OCI-LY7 (cell line): Measurements from ENCODE around the gene FAM222A. TPM values are rescaled to one million over a fixed set of nuclear protein-coding genes. Genes with fewer than 3 reads are reported as not detected.
"Not testable (repeated sequence)": the region's sequence is repeated elsewhere in the genome, so short reads cannot be mapped to it uniquely, and the experiment has no call there.

ENCODE experiments used
- BruUV-seq: library from RNA; stranded (reverse); fragments of 400-500 nt; replicated peaks from 2 replicates; lab custom pipeline; 2021; lab: Mats Ljungman, UMichigan
- CTCF ChIA-PET: fragments of 300-600 bp; sonication (Branson Sonifier 250); formaldehyde crosslinking; loops from one replicate; lab custom pipeline; 2022; ENCODE audit warnings: antibody characterized with exemption; ENCODE audit not compliant: unreplicated experiment; lab: Charles Lee
- POLR2A ChIA-PET: fragments of 300-600 bp; sonication (Branson Sonifier 250); formaldehyde crosslinking; loops from one replicate; lab custom pipeline; 2022; ENCODE audit warnings: antibody characterized with exemption; lab: Charles Lee
- DNase-seq: peaks from one replicate; pipeline ENCODE4 v3.0.0-alpha.2; 2015; ENCODE audit warnings: low spot score
- H2AFZ ChIP-seq: fragments of 200-600 bp; sonication (generic), shearing (Covaris generic); 2 replicates; pipeline ENCODE4 v1.6.1; 2014; ENCODE audit warnings: mild to moderate bottlenecking, antibody characterized with exemption, low read length, moderate library complexity
- H3K27ac ChIP-seq: fragments of 200-600 bp; sonication (generic); 2 replicates; pipeline ENCODE4 v1.5.1; 2014; ENCODE audit warnings: mixed run types, low read depth, mild to moderate bottlenecking, moderate library complexity, low read length, inconsistent platforms; ENCODE audit not compliant: poor library complexity, severe bottlenecking
- H3K36me3 ChIP-seq: fragments of 200-600 bp; sonication (generic); 2 replicates; pipeline ENCODE4 v1.6.1; 2014; ENCODE audit warnings: mild to moderate bottlenecking, antibody characterized with exemption, low read length, moderate library complexity, mixed read lengths; ENCODE audit not compliant: insufficient read depth
- H3K4me1 ChIP-seq: fragments of 200-600 bp; sonication (generic); 2 replicates; pipeline ENCODE4 v1.5.1; 2014; ENCODE audit warnings: mild to moderate bottlenecking, low read length; ENCODE audit not compliant: insufficient read depth, poor library complexity, severe bottlenecking
- H3K4me2 ChIP-seq: fragments of 200-600 bp; sonication (generic); 2 replicates; pipeline ENCODE4 v1.6.1; 2014; ENCODE audit warnings: mild to moderate bottlenecking, low read length
- H3K4me3 ChIP-seq: fragments of 200-600 bp; sonication (generic); 2 replicates; pipeline ENCODE4 v1.5.1; 2014; ENCODE audit warnings: mild to moderate bottlenecking, low read depth, low read length; ENCODE audit not compliant: poor library complexity, severe bottlenecking
- H3K79me2 ChIP-seq: fragments of 200-600 bp; sonication (generic); 2 replicates; pipeline ENCODE4 v1.6.1; 2016; ENCODE audit warnings: low read depth, mild to moderate bottlenecking, low read length, moderate library complexity, mixed read lengths; ENCODE audit not compliant: insufficient read depth
- H3K9me2 ChIP-seq: fragments of 200-600 bp; sonication (generic); 2 replicates; pipeline ENCODE4 v1.6.1; 2016; ENCODE audit warnings: mild to moderate bottlenecking, low read length, mixed read lengths; ENCODE audit not compliant: insufficient read depth
- H3K9me3 ChIP-seq: fragments of 200-600 bp; sonication (generic); 2 replicates; pipeline ENCODE4 v1.6.1; 2014; ENCODE audit warnings: mild to moderate bottlenecking, mixed run types, low read length, mixed read lengths
- H4K20me1 ChIP-seq: fragments of 200-600 bp; sonication (generic); 2 replicates; pipeline ENCODE4 v1.6.1; 2014; ENCODE audit warnings: mild to moderate bottlenecking, antibody characterized with exemption, low read length, moderate library complexity, mixed read lengths; ENCODE audit not compliant: insufficient read depth
- EZH2phosphoT487 ChIP-seq: fragments of 200-600 bp; sonication (generic); IDR thresholded peaks from 2 replicates; pipeline ENCODE4 v1.6.1; 2018; ENCODE audit warnings: low read depth, borderline replicate concordance, mild to moderate bottlenecking, mixed run types, antibody characterized with exemption, low read length, moderate library complexity, mixed read lengths
- intact Hi-C: fragments of 100-400 bp; cut with micrococcal nuclease; formaldehyde crosslinking; loops from one replicate; pipeline ENCODE4 v1.10.0; 2022; ENCODE audit not compliant: unreplicated experiment
- total RNA-seq, 2 experiments: library from RNA; depleted of rRNA in 1 of 2; stranded (reverse); fragments of >200 nt in 1 of 2; shearing (Covaris generic) in 1 of 2; gene quantifications; 2 replicates each; pipeline ENCODE4 v1.2.3, GENCODE V29; 2014 to 2022
- TF ChIP-seq, protein P1 (sequence below): fragments of 200-600 bp; sonication (generic); conservative IDR thresholded peaks from 2 replicates; pipeline ENCODE4 v1.5.1; 2014; ENCODE audit warnings: mild to moderate bottlenecking, antibody characterized with exemption, low read length, moderate library complexity, mixed read lengths

Gene FAM222A
- total RNA-seq, 2 experiments from 2014 or later, result 0.98 to 1.8 TPM

DNA sequence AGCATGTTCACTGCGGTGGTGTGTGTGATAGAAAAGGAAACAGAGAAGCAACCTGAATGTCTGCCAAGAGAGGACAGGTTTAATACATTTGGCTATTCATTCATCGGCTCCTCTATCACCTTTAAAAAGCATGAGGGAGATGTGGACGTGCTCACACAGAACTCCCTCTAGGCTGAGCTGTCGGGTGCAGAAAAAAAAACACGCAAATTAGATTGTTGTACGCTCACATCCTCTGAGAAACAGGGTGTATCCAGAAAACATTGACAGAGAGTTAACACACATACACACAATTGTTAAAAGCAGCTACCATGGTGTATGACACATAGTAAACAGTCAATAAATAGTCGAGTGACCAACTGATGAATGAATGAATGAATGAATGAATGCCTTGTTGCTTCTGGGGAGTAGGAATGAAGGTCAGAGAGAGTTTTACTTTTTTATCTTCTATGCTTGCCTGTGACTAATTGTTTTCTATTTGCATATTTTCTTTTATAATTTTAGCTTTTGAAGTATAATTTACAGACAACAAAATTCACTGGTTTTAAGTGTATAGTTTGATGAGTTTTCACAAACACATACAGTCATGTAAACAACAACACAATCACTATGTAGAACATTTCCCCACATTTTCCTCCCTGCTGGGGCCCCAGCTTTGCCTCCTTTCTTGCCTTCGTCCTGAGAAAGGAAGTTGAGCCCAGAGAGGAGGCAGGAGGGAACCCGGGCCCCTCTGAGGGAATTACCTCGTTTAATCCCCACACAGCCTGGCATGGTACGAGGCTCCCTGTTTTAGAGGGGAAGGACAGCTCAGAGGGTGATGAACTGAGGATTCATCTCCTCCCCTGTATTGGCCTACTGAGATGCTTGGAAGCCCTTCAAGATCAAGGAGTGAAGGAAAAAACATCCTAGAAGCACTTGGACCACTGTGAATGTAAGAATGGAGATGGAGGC lies 19.7 kb upstream of the FAM222A start:
- no peaks in the 10 kb centered on the region for H3K36me3 ChIP-seq
- no peak overlapping the region for H2AFZ ChIP-seq
- POLR2A ChIA-PET, result no interaction called here
- no peaks in the 10 kb centered on the region for H3K4me1 ChIP-seq
- no peaks in the 10 kb centered on the region for H3K9me3 ChIP-seq
- BruUV-seq, result no TSS peak
- H3K9me2 ChIP-seq, result no peaks in the 10 kb centered on the region
- no peak for DNase-seq
- H3K79me2 ChIP-seq, result no peaks in the 10 kb centered on the region
- no peak overlapping the region for H3K4me2 ChIP-seq
- intact Hi-C loops, result no loop called here
- no peak overlapping the region for H3K4me3 ChIP-seq
- CTCF ChIA-PET, result no interaction called here
- TF ChIP-seq, protein P1, sequence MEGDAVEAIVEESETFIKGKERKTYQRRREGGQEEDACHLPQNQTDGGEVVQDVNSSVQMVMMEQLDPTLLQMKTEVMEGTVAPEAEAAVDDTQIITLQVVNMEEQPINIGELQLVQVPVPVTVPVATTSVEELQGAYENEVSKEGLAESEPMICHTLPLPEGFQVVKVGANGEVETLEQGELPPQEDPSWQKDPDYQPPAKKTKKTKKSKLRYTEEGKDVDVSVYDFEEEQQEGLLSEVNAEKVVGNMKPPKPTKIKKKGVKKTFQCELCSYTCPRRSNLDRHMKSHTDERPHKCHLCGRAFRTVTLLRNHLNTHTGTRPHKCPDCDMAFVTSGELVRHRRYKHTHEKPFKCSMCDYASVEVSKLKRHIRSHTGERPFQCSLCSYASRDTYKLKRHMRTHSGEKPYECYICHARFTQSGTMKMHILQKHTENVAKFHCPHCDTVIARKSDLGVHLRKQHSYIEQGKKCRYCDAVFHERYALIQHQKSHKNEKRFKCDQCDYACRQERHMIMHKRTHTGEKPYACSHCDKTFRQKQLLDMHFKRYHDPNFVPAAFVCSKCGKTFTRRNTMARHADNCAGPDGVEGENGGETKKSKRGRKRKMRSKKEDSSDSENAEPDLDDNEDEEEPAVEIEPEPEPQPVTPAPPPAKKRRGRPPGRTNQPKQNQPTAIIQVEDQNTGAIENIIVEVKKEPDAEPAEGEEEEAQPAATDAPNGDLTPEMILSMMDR, result no peak
- no peak for TF ChIP-seq EZH2phosphoT487
- no peak overlapping the region for H3K27ac ChIP-seq
- no peaks in the 10 kb centered on the region for H4K20me1 ChIP-seq

DNA sequence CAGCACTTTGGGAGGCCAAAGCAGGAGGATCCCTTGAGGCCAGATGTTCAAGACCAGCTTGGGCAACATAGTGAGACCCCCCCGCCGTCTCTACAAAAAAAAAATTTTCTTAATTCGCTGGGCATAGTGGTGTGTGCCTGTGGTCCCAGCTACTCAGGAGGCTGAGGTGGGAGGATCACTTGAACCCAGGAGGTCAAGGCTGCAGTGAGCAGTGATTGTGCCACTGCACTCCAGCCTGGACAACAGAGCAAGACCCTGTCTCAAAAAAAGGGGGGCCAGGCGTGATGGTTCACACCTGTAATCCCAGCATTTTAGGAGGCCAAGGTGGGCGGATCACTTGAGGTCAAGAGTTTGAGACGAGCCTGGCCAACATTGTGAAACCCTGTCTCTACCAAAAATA lies 19.0 kb upstream of the FAM222A start:
- H3K9me2 ChIP-seq, H3K4me3 ChIP-seq, BruUV-seq, H3K9me3 ChIP-seq, H3K4me2 ChIP-seq, H3K36me3 ChIP-seq, DNase-seq, CTCF ChIA-PET, H3K4me1 ChIP-seq, intact Hi-C loops, H3K27ac ChIP-seq, POLR2A ChIA-PET, H2AFZ ChIP-seq, H4K20me1 ChIP-seq, H3K79me2 ChIP-seq: not testable (repeated sequence)

GRCh38 chr12:109695416-109695815 lies 18.2 kb upstream of the FAM222A start:
- ChIA-PET POLR2A (no interaction called here), CTCF (no interaction called here)

More at GRCh38 chr12:109695416-109695815, 18.2 kb upstream of the FAM222A start:
- Histone ChIP-seq H3K27ac (no peak overlapping the region), H2AFZ (no peak overlapping the region), H3K4me1 (no peaks in the 10 kb centered on the region), H4K20me1 (no peaks in the 10 kb centered on the region), H3K9me3 (no peaks in the 10 kb centered on the region), H3K79me2 (no peaks in the 10 kb centered on the region), H3K36me3 (no peaks in the 10 kb centered on the region), H3K4me3 (no peak overlapping the region), H3K4me2 (no peak overlapping the region), H3K9me2 (no peaks in the 10 kb centered on the region)
- intact Hi-C loops, result no loop called here
- DNase-seq, result no peak
- TF ChIP-seq EZH2phosphoT487, result no peak
- TF ChIP-seq, protein P1, result no peak
- BruUV-seq, result no TSS peak
